ENCODE data around the gene FKBP3. TPM values are rescaled to one million over a fixed set of nuclear protein-coding genes. Genes with fewer than 3 reads are reported as not detected.

Gene FKBP3
- polyA plus RNA-seq, 1 of the 3 experiments (the other 2 are of a cell fraction), result 21.8 TPM

DNA sequence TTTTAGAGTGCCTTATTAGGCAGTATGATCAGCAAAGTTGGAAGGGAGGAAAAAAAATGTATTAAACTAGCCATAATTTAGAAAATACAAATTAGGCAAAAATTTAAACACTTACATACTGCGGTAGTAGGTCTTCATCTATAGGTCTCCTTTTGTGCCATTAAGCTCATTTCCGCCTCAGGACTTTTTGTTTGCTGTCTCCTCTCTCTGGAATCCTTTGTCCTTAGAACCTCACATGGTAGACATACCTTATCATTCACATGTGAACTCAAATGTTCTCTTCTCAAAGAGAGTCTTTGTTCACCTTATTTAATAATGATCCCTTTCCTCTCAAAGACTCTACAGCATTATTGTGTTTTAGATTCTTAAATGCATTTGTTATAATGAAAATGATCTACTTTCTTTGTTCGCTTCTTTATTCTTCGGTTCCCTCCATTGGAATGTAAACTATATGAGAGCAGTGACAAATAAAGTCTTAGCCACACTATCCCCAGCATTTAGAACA lies 16.2 kb upstream of the FKBP3 start (continued):
- TF ChIP-seq TAF1 (IDR thresholded peaks at IDR 0.05; ENCODE audit: borderline replicate concordance, low read depth, low read length) (no peak), GABPA (IDR thresholded peaks at IDR 0.05; ENCODE audit: low read depth) (no peak), RAD21 (IDR thresholded peaks at IDR 0.05; ENCODE audit: low read length) (no peak), NRF1 (IDR thresholded peaks at IDR 0.05; ENCODE audit: low read depth, low read length) (no peak)
- TF ChIP-seq, protein P1, sequence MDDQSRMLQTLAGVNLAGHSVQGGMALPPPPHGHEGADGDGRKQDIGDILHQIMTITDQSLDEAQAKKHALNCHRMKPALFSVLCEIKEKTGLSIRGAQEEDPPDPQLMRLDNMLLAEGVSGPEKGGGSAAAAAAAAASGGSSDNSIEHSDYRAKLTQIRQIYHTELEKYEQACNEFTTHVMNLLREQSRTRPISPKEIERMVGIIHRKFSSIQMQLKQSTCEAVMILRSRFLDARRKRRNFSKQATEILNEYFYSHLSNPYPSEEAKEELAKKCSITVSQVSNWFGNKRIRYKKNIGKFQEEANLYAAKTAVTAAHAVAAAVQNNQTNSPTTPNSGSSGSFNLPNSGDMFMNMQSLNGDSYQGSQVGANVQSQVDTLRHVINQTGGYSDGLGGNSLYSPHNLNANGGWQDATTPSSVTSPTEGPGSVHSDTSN (IDR thresholded peaks at IDR 0.05), result no peak
- TF ChIP-seq, protein P2, sequence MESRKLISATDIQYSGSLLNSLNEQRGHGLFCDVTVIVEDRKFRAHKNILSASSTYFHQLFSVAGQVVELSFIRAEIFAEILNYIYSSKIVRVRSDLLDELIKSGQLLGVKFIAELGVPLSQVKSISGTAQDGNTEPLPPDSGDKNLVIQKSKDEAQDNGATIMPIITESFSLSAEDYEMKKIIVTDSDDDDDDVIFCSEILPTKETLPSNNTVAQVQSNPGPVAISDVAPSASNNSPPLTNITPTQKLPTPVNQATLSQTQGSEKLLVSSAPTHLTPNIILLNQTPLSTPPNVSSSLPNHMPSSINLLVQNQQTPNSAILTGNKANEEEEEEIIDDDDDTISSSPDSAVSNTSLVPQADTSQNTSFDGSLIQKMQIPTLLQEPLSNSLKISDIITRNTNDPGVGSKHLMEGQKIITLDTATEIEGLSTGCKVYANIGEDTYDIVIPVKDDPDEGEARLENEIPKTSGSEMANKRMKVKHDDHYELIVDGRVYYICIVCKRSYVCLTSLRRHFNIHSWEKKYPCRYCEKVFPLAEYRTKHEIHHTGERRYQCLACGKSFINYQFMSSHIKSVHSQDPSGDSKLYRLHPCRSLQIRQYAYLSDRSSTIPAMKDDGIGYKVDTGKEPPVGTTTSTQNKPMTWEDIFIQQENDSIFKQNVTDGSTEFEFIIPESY (IDR thresholded peaks at IDR 0.05; ENCODE audit: borderline replicate concordance, low read depth), result no peak
- TF ChIP-seq, protein P3, sequence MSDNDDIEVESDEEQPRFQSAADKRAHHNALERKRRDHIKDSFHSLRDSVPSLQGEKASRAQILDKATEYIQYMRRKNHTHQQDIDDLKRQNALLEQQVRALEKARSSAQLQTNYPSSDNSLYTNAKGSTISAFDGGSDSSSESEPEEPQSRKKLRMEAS (IDR thresholded peaks at IDR 0.05; ENCODE audit: low read depth), result no peak

DNA sequence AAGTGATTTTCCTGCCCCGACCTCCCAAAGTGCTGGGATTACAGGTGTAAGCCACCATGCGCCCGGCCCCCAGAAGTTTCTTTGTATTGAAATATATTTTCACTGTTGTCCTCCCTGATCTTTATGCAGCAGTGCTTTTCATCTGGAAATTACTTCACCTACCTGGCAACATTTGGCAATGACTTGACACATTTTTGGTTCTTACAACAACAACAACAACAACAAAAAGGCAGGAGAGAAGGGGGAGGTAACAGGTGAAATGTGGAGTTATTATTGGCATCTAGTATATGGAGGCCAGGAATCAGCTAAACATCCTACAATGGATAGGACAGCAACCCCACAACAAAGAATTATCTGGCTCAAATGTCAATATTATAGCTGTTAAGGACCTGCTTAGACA lies 15.3 kb upstream of the FKBP3 start:
- POLR2A ChIA-PET, result no interaction called here
- Histone ChIP-seq H3K4me3 (ENCODE audit: low read depth in 2 of 2, low read length in 1 of 2) (no peak overlapping the region), H3K27ac (ENCODE audit: low read depth in 2 of 2, low read length in 1 of 2) (no peak overlapping the region), H4K20me1 (ENCODE audit: insufficient read depth) (no peaks in the 10 kb centered on the region), H3K4me1 (ENCODE audit: control insufficient read depth in 1 of 2, insufficient read depth in 2 of 2, low read depth in 1 of 2, low read length in 1 of 2) (no peaks in the 10 kb centered on the region), H3F3A (replicated peaks; ENCODE audit: insufficient read depth) (no peaks in the 10 kb centered on the region), H2AFZ (ENCODE audit: low read depth) (no peak overlapping the region), H3K9ac (no peak overlapping the region), H3K9me3 (no peaks in the 10 kb centered on the region), H3K27me3 (ENCODE audit: insufficient read depth) (no peaks in the 10 kb centered on the region), H3K4me2 (no peak overlapping the region), H3K36me3 (replicated peaks in 1 of 2; ENCODE audit: control insufficient read depth in 1 of 2, insufficient read depth in 2 of 2, low read length in 1 of 2) (no peaks in the 10 kb centered on the region), H3K9me2 (no peaks in the 10 kb centered on the region), H3K79me2 (ENCODE audit: insufficient read depth) (no peaks in the 10 kb centered on the region)
- CTCF ChIA-PET, result no interaction called here
- no peak for DNase-seq
- 87% methylated on average over 3 of the region's 3 CpGs for WGBS (ENCODE audit: low lambda C conversion rate)
- TF ChIP-seq FOXJ3 (CRISPR knock-in tag; IDR thresholded peaks at IDR 0.05) (no peak), TCF12 (IDR thresholded peaks at IDR 0.05) (no peak), CHD2 (IDR thresholded peaks at IDR 0.05; ENCODE audit: low read length, partially characterized antibody) (no peak), TAF1 (IDR thresholded peaks at IDR 0.05; ENCODE audit: borderline replicate concordance, low read depth, low read length) (no peak), MEF2A (IDR thresholded peaks at IDR 0.05; ENCODE audit: borderline replicate concordance, low read depth) (no peak), YY1 (IDR thresholded peaks at IDR 0.05; ENCODE audit: low read depth) (no peak), EZH2phosphoT487 (IDR thresholded peaks at IDR 0.05; ENCODE audit: borderline replicate concordance, low read depth) (no peak)
- TF ChIP-seq, protein P4, sequence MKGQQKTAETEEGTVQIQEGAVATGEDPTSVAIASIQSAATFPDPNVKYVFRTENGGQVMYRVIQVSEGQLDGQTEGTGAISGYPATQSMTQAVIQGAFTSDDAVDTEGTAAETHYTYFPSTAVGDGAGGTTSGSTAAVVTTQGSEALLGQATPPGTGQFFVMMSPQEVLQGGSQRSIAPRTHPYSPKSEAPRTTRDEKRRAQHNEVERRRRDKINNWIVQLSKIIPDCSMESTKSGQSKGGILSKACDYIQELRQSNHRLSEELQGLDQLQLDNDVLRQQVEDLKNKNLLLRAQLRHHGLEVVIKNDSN (IDR thresholded peaks at IDR 0.05; ENCODE audit: borderline replicate concordance, low read depth), result no peak
